Neuronal stem cell (in vitro differentiated cells): ENCODE measurements around the gene ATF1.
"Not testable (repeated sequence)": the region's sequence is repeated elsewhere in the genome, so short reads cannot be mapped to it uniquely, and the experiment has no call there.

Source experiments
- DNase-seq: peaks from one replicate; pipeline ENCODE4 v3.0.0-alpha.2; 2013; ENCODE audit warnings: low spot score
- H2AFZ ChIP-seq: one replicate; pipeline ENCODE4 v1.6.1; 2013; ENCODE audit warnings: mild to moderate bottlenecking, low read length, inconsistent platforms
- H2AK5ac ChIP-seq: 2 replicates; pipeline ENCODE4 v1.6.1; 2013; ENCODE audit warnings: low read depth, mild to moderate bottlenecking, inconsistent platforms, low read length, moderate library complexity, mixed read lengths
- H2BK120ac ChIP-seq: 2 replicates; pipeline ENCODE4 v1.6.1; 2013; ENCODE audit warnings: low read depth, mild to moderate bottlenecking, inconsistent platforms, low read length, moderate library complexity, mixed read lengths
- H2BK12ac ChIP-seq: one replicate; pipeline ENCODE4 v1.6.1; 2013; ENCODE audit warnings: low read length, inconsistent platforms
- H2BK15ac ChIP-seq: 2 replicates; pipeline ENCODE4 v1.6.1; 2013; ENCODE audit warnings: mild to moderate bottlenecking, low read length, inconsistent platforms, mixed read lengths
- H2BK5ac ChIP-seq: one replicate; pipeline ENCODE4 v1.6.1; 2013; ENCODE audit warnings: inconsistent platforms, mild to moderate bottlenecking, low read length, moderate library complexity
- H3K14ac ChIP-seq: one replicate; pipeline ENCODE4 v1.6.1; 2013; ENCODE audit warnings: low read length, inconsistent platforms
- H3K18ac ChIP-seq: 2 replicates; pipeline ENCODE4 v1.6.1; 2013; ENCODE audit warnings: low read length, inconsistent platforms
- H3K23ac ChIP-seq: 2 replicates; pipeline ENCODE4 v1.6.1; 2013; ENCODE audit warnings: low read depth, mild to moderate bottlenecking, mixed read lengths, low read length, inconsistent platforms; ENCODE audit not compliant: poor library complexity
- H3K27ac ChIP-seq: replicated peaks from 3 replicates; pipeline ENCODE4 v1.5.1; 2013; ENCODE audit warnings: low read length, inconsistent platforms
- H3K27me3 ChIP-seq, 3 experiments: 2 replicates each; pipeline ENCODE4 v1.6.1; 2013; ENCODE audit warnings: low read length in 3 of 3, mild to moderate bottlenecking in 2 of 3, inconsistent platforms in 1 of 3, low read depth in 1 of 3, mixed read lengths in 1 of 3, moderate library complexity in 1 of 3; ENCODE audit not compliant: control insufficient read depth in 3 of 3, insufficient read depth in 3 of 3
- H3K36me3 ChIP-seq, 2 donors: replicated peaks in 1 of 2; 2 replicates each; pipeline ENCODE4 v1.6.1; 2013; ENCODE audit warnings: low read length in 2 of 2; ENCODE audit not compliant: control insufficient read depth in 2 of 2, insufficient read depth in 2 of 2
- H3K4ac ChIP-seq: 2 replicates; pipeline ENCODE4 v1.6.1; 2013; ENCODE audit warnings: inconsistent platforms, mild to moderate bottlenecking, low read length, moderate library complexity
- H3K4me1 ChIP-seq, 2 donors: 1 replicate in 1 of 2; 2 replicates in 1 of 2; pipeline ENCODE4 v1.6.1; 2013; ENCODE audit warnings: low read length in 2 of 2, low read depth in 1 of 2; ENCODE audit not compliant: control insufficient read depth in 2 of 2, insufficient read depth in 1 of 2
- H3K4me2 ChIP-seq: one replicate; pipeline ENCODE4 v1.6.1; 2013; ENCODE audit warnings: mild to moderate bottlenecking, low read length, inconsistent platforms; ENCODE audit not compliant: insufficient read depth, poor library complexity, severe bottlenecking
- H3K4me3 ChIP-seq, 2 donors: 2 replicates each; pipeline ENCODE4 v1.5.1; 2013; ENCODE audit warnings: low read length in 2 of 2, mild to moderate bottlenecking in 2 of 2, inconsistent platforms in 1 of 2, moderate library complexity in 1 of 2
- H3K79me1 ChIP-seq: one replicate; pipeline ENCODE4 v1.6.1; 2013; ENCODE audit warnings: low read depth, mild to moderate bottlenecking, inconsistent platforms, low read length, moderate library complexity
- H3K9ac ChIP-seq: one replicate; pipeline ENCODE4 v1.6.1; 2013; ENCODE audit warnings: mild to moderate bottlenecking, low read depth, low read length, inconsistent platforms; ENCODE audit not compliant: poor library complexity
- H3K9me3 ChIP-seq, 2 donors: replicated peaks in 1 of 2; 2 replicates each; pipeline versions ENCODE3 to v1.6.1; 2013; ENCODE audit warnings: low read length in 2 of 2, mild to moderate bottlenecking in 2 of 2, inconsistent platforms in 1 of 2, low read depth in 1 of 2, mixed read lengths in 1 of 2, moderate library complexity in 1 of 2; ENCODE audit not compliant: control insufficient read depth in 2 of 2, insufficient read depth in 1 of 2
- H4K8ac ChIP-seq: one replicate; pipeline ENCODE4 v1.6.1; 2013; ENCODE audit warnings: low read depth, mild to moderate bottlenecking, inconsistent platforms, low read length, moderate library complexity
- H4K91ac ChIP-seq: one replicate; pipeline ENCODE4 v1.6.1; 2013; ENCODE audit warnings: low read length, low read depth, mild to moderate bottlenecking, inconsistent platforms; ENCODE audit not compliant: poor library complexity
- WGBS, 2 donors: extraction: QIAGEN DNeasy Blood & Tissue Kit; methylation state at CpG; one replicate each; pipeline ENCODE4 v1.1.7; 2013; ENCODE audit warnings: missing lambda C conversion rate in 2 of 2, mixed read lengths in 1 of 2; ENCODE audit not compliant: insufficient read length in 2 of 2, insufficient replicate concordance in 1 of 2; ENCODE audit errors: extremely low coverage in 2 of 2; 5-methylcytosine and 5-hydroxymethylcytosine counted together

The ATF1 gene

GRCh38 chr12:50799908-50800307 is 36.0 kb downstream of the ATF1 start:
- Histone ChIP-seq H2BK15ac (no peak overlapping the region), H3K9ac (no peak overlapping the region), H2AK5ac (no peak overlapping the region), H3K18ac (no peak overlapping the region), H3K9me3 (peaks cover 6 to 27% of the 10 kb centered on the region in 2 donors), H3K27ac (no peak overlapping the region), H4K91ac (no peak overlapping the region), H2BK12ac (no peak overlapping the region), H3K23ac (no peak overlapping the region), H3K79me1 (no peaks in the 10 kb centered on the region), H3K4ac (no peak overlapping the region), H2BK120ac (no peak overlapping the region), H3K14ac (no peak overlapping the region), H3K4me1 (no peaks in the 10 kb centered on the region), H3K4me3 (no peak overlapping the region), H4K8ac (no peak overlapping the region), H2BK5ac (no peak overlapping the region), H3K27me3 (no peaks in the 10 kb centered on the region), H2AFZ (no peak overlapping the region), H3K36me3 (peaks cover 6 to 62% of the 10 kb centered on the region in 2 donors), H3K4me2 (no peak overlapping the region)
- whole genome bisulfite sequencing, 2 donors: no CpG with 5 or more reads among the region's 2 CpGs
- DNase-seq: no peak

- Histone ChIP-seq H2BK120ac (no peak overlapping the region), H2BK12ac (no peak overlapping the region), H4K8ac (no peak overlapping the region), H3K4ac (no peak overlapping the region), H3K36me3 (peaks cover 6 to 33% of the 10 kb centered on the region in 2 donors), H3K79me1 (no peaks in the 10 kb centered on the region), H3K9ac (no peak overlapping the region), H2AFZ (no peak overlapping the region), H2AK5ac (no peak overlapping the region), H3K9me3 (peaks cover 6 to 22% of the 10 kb centered on the region in 2 donors), H3K27ac (no peak overlapping the region), H4K91ac (no peak overlapping the region), H3K4me1 (no peaks in the 10 kb centered on the region), H3K4me2 (no peak overlapping the region), H2BK15ac (no peak overlapping the region), H3K18ac (no peak overlapping the region), H3K23ac (no peak overlapping the region), H2BK5ac (no peak overlapping the region), H3K27me3 (no peaks in the 10 kb centered on the region), H3K4me3 (no peak overlapping the region), H3K14ac (no peak overlapping the region)
- WGBS, 2 donors: no CpG with 5 or more reads among the region's 2 CpGs
- no peak for DNase-seq
Observed at GRCh38 chr12:50803230-50803875, 39.5 kb downstream of the ATF1 start.

GRCh38 chr12:50806176-50806575 is 42.3 kb downstream of the ATF1 start:
- Histone ChIP-seq H3K9me3 (no peaks in the 10 kb centered on the region), H3K36me3 (peaks cover 4 to 26% of the 10 kb centered on the region in 2 donors)
- no CpG with 5 or more reads among the region's 4 CpGs for WGBS, 2 donors

GRCh38 chr12:50809131-50809530 is 45.2 kb downstream of the ATF1 start:
- not testable (repeated sequence) for H3K9ac ChIP-seq, H3K18ac ChIP-seq, H2BK5ac ChIP-seq, H2BK12ac ChIP-seq, H3K9me3 ChIP-seq, H3K4ac ChIP-seq, H2AK5ac ChIP-seq, H2AFZ ChIP-seq, H3K79me1 ChIP-seq, H3K4me3 ChIP-seq, H4K8ac ChIP-seq, H3K23ac ChIP-seq, H2BK15ac ChIP-seq, H3K27me3 ChIP-seq, H3K14ac ChIP-seq, DNase-seq, H3K27ac ChIP-seq, H3K4me2 ChIP-seq, H2BK120ac ChIP-seq, H3K4me1 ChIP-seq, H4K91ac ChIP-seq
- H3K36me3 ChIP-seq: peaks cover 8 to 50% of the 10 kb centered on the region in 2 donors
- WGBS, 2 donors: no CpG with 5 or more reads among the region's 4 CpGs

More at GRCh38 chr12:50806176-50806575, 42.3 kb downstream of the ATF1 start:
- H3K18ac ChIP-seq: no peak overlapping the region
- no peaks in the 10 kb centered on the region for H3K27me3 ChIP-seq
- no peak overlapping the region for H2AFZ ChIP-seq
- H3K4ac ChIP-seq: no peak overlapping the region
- DNase-seq: no peak
- H3K27ac ChIP-seq: no peak overlapping the region
- H2BK5ac ChIP-seq: no peak overlapping the region
- no peak overlapping the region for H3K9ac ChIP-seq
- no peaks in the 10 kb centered on the region for H3K4me1 ChIP-seq
- no peak overlapping the region for H2AK5ac ChIP-seq
- H2BK12ac ChIP-seq: no peak overlapping the region
- H3K79me1 ChIP-seq: no peaks in the 10 kb centered on the region
- H2BK120ac ChIP-seq: no peak overlapping the region
- H3K23ac ChIP-seq: no peak overlapping the region
- H4K91ac ChIP-seq: no peak overlapping the region
- H3K4me3 ChIP-seq: no peak overlapping the region
- H4K8ac ChIP-seq: no peak overlapping the region
- no peak overlapping the region for H3K14ac ChIP-seq
- no peak overlapping the region for H3K4me2 ChIP-seq
- no peak overlapping the region for H2BK15ac ChIP-seq
